ENCODE data around the gene EPAS1. TPM values are rescaled to one million over a fixed set of nuclear protein-coding genes. Genes with fewer than 3 reads are reported as not detected.

EPAS1 gene
- polyA plus RNA-seq, 1 of the 3 experiments (the other 2 are of a cell fraction) = 69.2 TPM

DNA sequence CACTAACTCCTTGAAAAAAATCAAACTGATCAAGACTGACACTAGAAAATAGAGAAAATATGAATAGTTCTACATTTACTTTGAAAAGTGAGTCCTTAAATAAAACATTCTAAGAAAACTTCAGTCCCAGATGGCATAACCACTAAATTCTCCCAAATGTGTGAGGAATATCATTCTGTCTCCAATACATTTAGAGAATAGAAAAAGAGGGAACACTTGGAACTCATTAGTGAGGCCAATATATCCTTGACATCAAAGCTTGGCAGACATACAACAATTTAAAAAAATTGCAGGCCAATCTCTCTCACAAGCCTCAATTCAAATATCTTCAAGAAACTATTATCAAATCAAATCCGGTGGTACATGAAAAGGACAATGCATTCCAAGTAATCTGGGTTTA lies 102.8 kb downstream of the EPAS1 start:
- H3K4me1 ChIP-seq (ENCODE audit: control insufficient read depth in 1 of 2, insufficient read depth in 2 of 2, low read depth in 1 of 2, low read length in 1 of 2) = no peaks in the 10 kb centered on the region; a peak in 2 of 4 replicates
- no peak for TF ChIP-seq TCF12 (IDR thresholded peaks at IDR 0.05)
- no peak for TF ChIP-seq CHD2 (IDR thresholded peaks at IDR 0.05; ENCODE audit: low read length, partially characterized antibody)
- TF ChIP-seq FOSL2 (IDR thresholded peaks at IDR 0.05; ENCODE audit: borderline replicate concordance, low read depth) = no peak
- TF ChIP-seq MAX (IDR thresholded peaks at IDR 0.05; ENCODE audit: low read depth) = no peak
- no peak for TF ChIP-seq NRF1 (IDR thresholded peaks at IDR 0.05; ENCODE audit: low read depth, low read length)
- TF ChIP-seq, protein P1, sequence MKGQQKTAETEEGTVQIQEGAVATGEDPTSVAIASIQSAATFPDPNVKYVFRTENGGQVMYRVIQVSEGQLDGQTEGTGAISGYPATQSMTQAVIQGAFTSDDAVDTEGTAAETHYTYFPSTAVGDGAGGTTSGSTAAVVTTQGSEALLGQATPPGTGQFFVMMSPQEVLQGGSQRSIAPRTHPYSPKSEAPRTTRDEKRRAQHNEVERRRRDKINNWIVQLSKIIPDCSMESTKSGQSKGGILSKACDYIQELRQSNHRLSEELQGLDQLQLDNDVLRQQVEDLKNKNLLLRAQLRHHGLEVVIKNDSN (IDR thresholded peaks at IDR 0.05; ENCODE audit: borderline replicate concordance, low read depth) = no peak
- ChIA-PET CTCF (interaction anchor here (1.2 kb wide), 1 partner anchor 8 kb away, joined by 3 read pairs; no protein-coding TSS in a partner anchor), POLR2A (no interaction called here)
- H3K27ac ChIP-seq (ENCODE audit: low read depth in 2 of 2, low read length in 1 of 2) = no peak overlapping the region
- no peak overlapping the region for H2AFZ ChIP-seq (ENCODE audit: low read depth)
- H3K9me2 ChIP-seq = no peaks in the 10 kb centered on the region
- no peaks in the 10 kb centered on the region for H3K36me3 ChIP-seq (replicated peaks in 1 of 2; ENCODE audit: control insufficient read depth in 1 of 2, insufficient read depth in 2 of 2, low read length in 1 of 2)
- peaks cover 3% of the 10 kb centered on the region for H3F3A ChIP-seq (replicated peaks; ENCODE audit: insufficient read depth)
- no peak overlapping the region for H3K9ac ChIP-seq
- 48% methylated on average over 1 of the region's 1 CpG for WGBS (ENCODE audit: low lambda C conversion rate)
- no peak overlapping the region for H3K4me3 ChIP-seq (ENCODE audit: low read depth in 2 of 2, low read length in 1 of 2)
- H3K4me2 ChIP-seq = no peak overlapping the region
- H3K9me3 ChIP-seq = peaks cover 6% of the 10 kb centered on the region; the same call in 1 of the 2 replicates
- H3K27me3 ChIP-seq (ENCODE audit: insufficient read depth) = no peaks in the 10 kb centered on the region
- no peaks in the 10 kb centered on the region for H3K79me2 ChIP-seq (ENCODE audit: insufficient read depth)
- H4K20me1 ChIP-seq (ENCODE audit: insufficient read depth) = no peaks in the 10 kb centered on the region
- no peak for DNase-seq

DNA sequence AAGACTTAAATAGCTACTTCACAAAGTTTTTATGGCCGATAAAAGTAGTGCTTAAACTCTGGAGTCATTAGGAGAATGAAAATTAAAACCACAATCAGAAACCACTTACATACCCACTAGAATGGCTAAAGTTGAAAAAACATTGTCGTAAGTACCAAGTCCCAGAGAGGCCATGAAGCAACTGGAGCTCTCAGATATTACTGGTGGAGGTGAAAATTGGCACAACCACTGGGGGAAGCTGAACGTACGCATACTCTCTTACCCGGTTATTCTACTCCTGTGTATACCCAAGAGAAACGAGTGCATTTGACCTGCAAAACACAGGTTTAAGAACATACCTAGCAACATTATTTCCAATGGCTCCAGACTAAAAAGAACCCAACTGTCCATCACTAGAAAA lies 105.7 kb downstream of the EPAS1 start:
- Histone ChIP-seq H3K79me2 (ENCODE audit: insufficient read depth) (no peaks in the 10 kb centered on the region), H3K9me3 (peaks cover 6% of the 10 kb centered on the region; the same call in 1 of the 2 replicates), H3K4me2 (no peak overlapping the region), H3K4me3 (ENCODE audit: low read depth in 2 of 2, low read length in 1 of 2) (no peak overlapping the region), H2AFZ (ENCODE audit: low read depth) (no peak overlapping the region), H3K36me3 (replicated peaks in 1 of 2; ENCODE audit: control insufficient read depth in 1 of 2, insufficient read depth in 2 of 2, low read length in 1 of 2) (no peaks in the 10 kb centered on the region), H3F3A (replicated peaks; ENCODE audit: insufficient read depth) (peaks cover 3% of the 10 kb centered on the region), H3K9me2 (no peaks in the 10 kb centered on the region), H3K9ac (no peak overlapping the region), H3K27ac (ENCODE audit: low read depth in 2 of 2, low read length in 1 of 2) (no peak overlapping the region), H3K4me1 (ENCODE audit: control insufficient read depth in 1 of 2, insufficient read depth in 2 of 2, low read depth in 1 of 2, low read length in 1 of 2) (no peaks in the 10 kb centered on the region; a peak in 2 of 4 replicates), H3K27me3 (ENCODE audit: insufficient read depth) (no peaks in the 10 kb centered on the region), H4K20me1 (ENCODE audit: insufficient read depth) (no peaks in the 10 kb centered on the region)
- POLR2A ChIA-PET = no interaction called here
- WGBS (ENCODE audit: low lambda C conversion rate) = 81% methylated on average over 6 of the region's 6 CpGs
- no peak for DNase-seq
- no peak for TF ChIP-seq NRF1 (IDR thresholded peaks at IDR 0.05; ENCODE audit: low read depth, low read length)
- no peak for TF ChIP-seq MXI1 (IDR thresholded peaks at IDR 0.05; ENCODE audit: low read depth, low read length)
- no peak for TF ChIP-seq RCOR1 (IDR thresholded peaks at IDR 0.05; ENCODE audit: low read length)
- no peak for TF ChIP-seq GABPA (IDR thresholded peaks at IDR 0.05; ENCODE audit: low read depth)
- TF ChIP-seq FOSL2 (IDR thresholded peaks at IDR 0.05; ENCODE audit: borderline replicate concordance, low read depth) = no peak
- TF ChIP-seq, protein P2, sequence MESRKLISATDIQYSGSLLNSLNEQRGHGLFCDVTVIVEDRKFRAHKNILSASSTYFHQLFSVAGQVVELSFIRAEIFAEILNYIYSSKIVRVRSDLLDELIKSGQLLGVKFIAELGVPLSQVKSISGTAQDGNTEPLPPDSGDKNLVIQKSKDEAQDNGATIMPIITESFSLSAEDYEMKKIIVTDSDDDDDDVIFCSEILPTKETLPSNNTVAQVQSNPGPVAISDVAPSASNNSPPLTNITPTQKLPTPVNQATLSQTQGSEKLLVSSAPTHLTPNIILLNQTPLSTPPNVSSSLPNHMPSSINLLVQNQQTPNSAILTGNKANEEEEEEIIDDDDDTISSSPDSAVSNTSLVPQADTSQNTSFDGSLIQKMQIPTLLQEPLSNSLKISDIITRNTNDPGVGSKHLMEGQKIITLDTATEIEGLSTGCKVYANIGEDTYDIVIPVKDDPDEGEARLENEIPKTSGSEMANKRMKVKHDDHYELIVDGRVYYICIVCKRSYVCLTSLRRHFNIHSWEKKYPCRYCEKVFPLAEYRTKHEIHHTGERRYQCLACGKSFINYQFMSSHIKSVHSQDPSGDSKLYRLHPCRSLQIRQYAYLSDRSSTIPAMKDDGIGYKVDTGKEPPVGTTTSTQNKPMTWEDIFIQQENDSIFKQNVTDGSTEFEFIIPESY (IDR thresholded peaks at IDR 0.05; ENCODE audit: borderline replicate concordance, low read depth) = no peak
- no peak for TF ChIP-seq POLR2AphosphoS5 (IDR thresholded peaks at IDR 0.05; ENCODE audit: low read depth, low read length)
- no peak for TF ChIP-seq REST (IDR thresholded peaks at IDR 0.05; ENCODE audit: low read depth, low read length)
- TF ChIP-seq, protein P3, sequence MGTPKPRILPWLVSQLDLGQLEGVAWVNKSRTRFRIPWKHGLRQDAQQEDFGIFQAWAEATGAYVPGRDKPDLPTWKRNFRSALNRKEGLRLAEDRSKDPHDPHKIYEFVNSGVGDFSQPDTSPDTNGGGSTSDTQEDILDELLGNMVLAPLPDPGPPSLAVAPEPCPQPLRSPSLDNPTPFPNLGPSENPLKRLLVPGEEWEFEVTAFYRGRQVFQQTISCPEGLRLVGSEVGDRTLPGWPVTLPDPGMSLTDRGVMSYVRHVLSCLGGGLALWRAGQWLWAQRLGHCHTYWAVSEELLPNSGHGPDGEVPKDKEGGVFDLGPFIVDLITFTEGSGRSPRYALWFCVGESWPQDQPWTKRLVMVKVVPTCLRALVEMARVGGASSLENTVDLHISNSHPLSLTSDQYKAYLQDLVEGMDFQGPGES (IDR thresholded peaks at IDR 0.05; ENCODE audit: low read depth, low read length) = no peak
- TF ChIP-seq EZH2phosphoT487 (IDR thresholded peaks at IDR 0.05; ENCODE audit: borderline replicate concordance, low read depth) = no peak
- TF ChIP-seq YY1 (IDR thresholded peaks at IDR 0.05; ENCODE audit: low read depth) = no peak
- TF ChIP-seq, protein P4, sequence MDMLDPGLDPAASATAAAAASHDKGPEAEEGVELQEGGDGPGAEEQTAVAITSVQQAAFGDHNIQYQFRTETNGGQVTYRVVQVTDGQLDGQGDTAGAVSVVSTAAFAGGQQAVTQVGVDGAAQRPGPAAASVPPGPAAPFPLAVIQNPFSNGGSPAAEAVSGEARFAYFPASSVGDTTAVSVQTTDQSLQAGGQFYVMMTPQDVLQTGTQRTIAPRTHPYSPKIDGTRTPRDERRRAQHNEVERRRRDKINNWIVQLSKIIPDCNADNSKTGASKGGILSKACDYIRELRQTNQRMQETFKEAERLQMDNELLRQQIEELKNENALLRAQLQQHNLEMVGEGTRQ (IDR thresholded peaks at IDR 0.05; ENCODE audit: borderline replicate concordance, low read depth, low read length) = no peak
- no peak for TF ChIP-seq CHD2 (IDR thresholded peaks at IDR 0.05; ENCODE audit: low read length, partially characterized antibody)
- CTCF ChIA-PET = interaction anchor here (1.5 kb wide), 1 partner anchor 10 kb away, joined by 3 read pairs; no protein-coding TSS in a partner anchor
